ENCODE measurements around the gene SENP6.

The SENP6 gene

GRCh38 chr6:75747152-75747992 lies 145.7 kb downstream of the SENP6 start:
- DNase-seq (ENCODE audit: low read depth in 3 of 3): no peak

- DNase-seq (ENCODE audit: low read depth in 3 of 3): no peak
Observed at GRCh38 chr6:75748003-75748742, 146.5 kb downstream of the SENP6 start.

- peak in 1 of 3 donors; percentile 9 for DNase-seq (ENCODE audit: low read depth in 3 of 3)
Observed at GRCh38 chr6:75748743-75749538, 147.3 kb downstream of the SENP6 start, which contains the start of gene MYO6. TSS of gene MYO6 (plus strand) at chr6:75749239. CDS start at chr6:75817548, 68,309 bp downstream.

GRCh38 chr6:75751443-75751842 lies 149.8 kb downstream of the SENP6 start:
- no peak for DNase-seq (ENCODE audit: low read depth in 3 of 3)

GRCh38 chr6:75752365-75752764 lies 150.7 kb downstream of the SENP6 start:
- no peak for DNase-seq (ENCODE audit: low read depth in 3 of 3)

GRCh38 chr6:75755704-75756103 lies 154.0 kb downstream of the SENP6 start:
- no peak for DNase-seq (ENCODE audit: low read depth in 3 of 3)

- DNase-seq (ENCODE audit: low read depth in 3 of 3): no peak
Observed at GRCh38 chr6:75757295-75757694, 155.6 kb downstream of the SENP6 start.

- no peak for DNase-seq (ENCODE audit: low read depth in 3 of 3)
Observed at GRCh38 chr6:75758061-75758460, 156.4 kb downstream of the SENP6 start.

- DNase-seq (ENCODE audit: low read depth in 3 of 3): no peak
Observed at GRCh38 chr6:75759207-75759606, 157.5 kb downstream of the SENP6 start.

- DNase-seq (ENCODE audit: low read depth in 3 of 3): no peak
Observed at GRCh38 chr6:75760320-75760719, 158.6 kb downstream of the SENP6 start.

- no peak for DNase-seq (ENCODE audit: low read depth in 3 of 3)
Observed at GRCh38 chr6:75761489-75761888, 159.8 kb downstream of the SENP6 start.

GRCh38 chr6:75762063-75762462 lies 160.4 kb downstream of the SENP6 start:
- DNase-seq (ENCODE audit: low read depth in 3 of 3): no peak

GRCh38 chr6:75766387-75766786 lies 164.7 kb downstream of the SENP6 start:
- no peak for DNase-seq (ENCODE audit: low read depth in 3 of 3)
